ENCODE results near the gene ITCH.
"Not testable (repeated sequence)": the region's sequence is repeated elsewhere in the genome, so short reads cannot be mapped to it uniquely, and the experiment has no call there.

The ITCH gene

DNA sequence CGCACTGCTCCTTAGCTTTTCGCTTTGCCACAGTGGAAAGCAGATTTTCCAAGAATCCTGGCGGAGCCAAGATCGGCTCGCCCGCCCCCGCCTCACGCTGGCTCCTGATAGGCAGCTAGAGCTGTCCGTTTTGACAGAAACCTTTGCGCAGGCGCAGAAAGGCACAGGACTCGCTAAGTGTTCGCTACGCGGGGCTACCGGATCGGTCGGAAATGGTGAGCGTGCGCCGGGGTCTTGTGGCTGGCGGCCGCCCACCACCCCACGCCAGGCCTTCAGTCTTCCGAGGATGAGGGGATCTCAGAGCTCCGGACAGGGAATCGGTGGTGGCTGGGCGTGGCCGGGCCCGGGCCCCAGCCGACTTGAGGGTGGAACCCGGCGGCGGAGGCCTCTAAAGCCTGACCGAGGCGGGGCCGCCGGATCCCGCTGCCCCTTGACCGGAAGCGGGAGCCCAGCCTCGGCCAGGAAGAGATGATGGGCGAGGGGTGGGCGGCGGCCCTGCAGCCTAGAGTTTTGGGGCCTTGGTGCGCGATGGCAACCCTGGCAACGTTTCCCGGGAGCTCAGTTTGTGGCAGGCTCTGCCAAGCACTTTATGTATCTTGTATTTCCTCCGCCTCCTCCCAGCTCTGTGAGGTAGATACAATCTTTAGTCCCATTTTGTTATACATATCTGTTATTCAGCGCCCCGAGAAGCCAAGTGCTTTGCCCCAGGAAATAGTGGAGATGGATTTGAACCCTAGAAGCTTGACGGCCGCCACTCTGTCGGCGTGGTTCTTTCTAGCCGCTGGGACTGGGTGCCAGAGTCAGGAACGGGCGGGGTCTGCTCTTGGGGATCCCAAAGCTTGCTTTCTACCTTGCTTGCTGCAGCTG is 153.4 kb downstream of the ITCH start, which contains the start of gene DYNLRB1:
TSS of gene DYNLRB1 (plus strand) at position 176 of the 867 bp plus-strand sequence. CDS start at position 213, 37 bp downstream.
- Histone ChIP-seq H3K36me3 (ENCODE audit: insufficient read depth, low read length) (peaks cover 17% of the 10 kb centered on the region), H3K9me3 (replicated peaks; ENCODE audit: low read length) (no peaks in the 10 kb centered on the region), H3K9ac (ENCODE audit: low read depth, low read length) (peak within 1 kb of the TSS; percentile 92), H3K4me3 (ENCODE audit: low read length) (peak within 1 kb of the TSS; percentile 81), H3K4me1 (ENCODE audit: control insufficient read depth, insufficient read depth, low read length) (peaks cover 20% of the 10 kb centered on the region), H3K27me3 (ENCODE audit: control insufficient read depth, insufficient read depth, low read length) (no peaks in the 10 kb centered on the region), H3K4me2 (ENCODE audit: low read length) (peak within 1 kb of the TSS; percentile 94)

DNA sequence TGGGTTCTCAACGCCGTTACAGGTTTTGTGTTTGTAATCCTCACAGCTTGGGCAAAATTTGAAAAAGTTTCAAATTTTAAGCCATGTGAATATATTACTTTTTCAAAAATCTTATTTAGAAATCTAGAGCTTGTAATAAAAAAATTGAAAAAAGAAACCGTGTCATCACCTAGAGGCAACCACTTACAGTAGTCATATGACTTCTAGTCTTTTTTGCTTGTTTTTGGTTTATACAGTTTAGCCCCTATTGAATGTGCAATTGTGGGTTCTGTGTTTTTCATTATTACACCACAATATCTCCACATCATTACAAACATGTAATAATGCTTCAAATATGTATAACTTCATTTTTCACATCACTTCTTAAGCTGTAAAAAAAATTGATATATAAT is 154.0 kb downstream of the ITCH start:
- H3K9me3 ChIP-seq (replicated peaks; ENCODE audit: low read length), result no peaks in the 10 kb centered on the region
- peak overlapping the region; percentile 81 for H3K4me3 ChIP-seq (ENCODE audit: low read length)
- peaks cover 20% of the 10 kb centered on the region for H3K4me1 ChIP-seq (ENCODE audit: control insufficient read depth, insufficient read depth, low read length)
- peak overlapping the region; percentile 92 for H3K9ac ChIP-seq (ENCODE audit: low read depth, low read length)
- H3K4me2 ChIP-seq (ENCODE audit: low read length), result peak overlapping the region; percentile 94
- no peaks in the 10 kb centered on the region for H3K27me3 ChIP-seq (ENCODE audit: control insufficient read depth, insufficient read depth, low read length)
- peaks cover 17% of the 10 kb centered on the region for H3K36me3 ChIP-seq (ENCODE audit: insufficient read depth, low read length)

GRCh38 chr20:34518863-34519262 is 155.8 kb downstream of the ITCH start:
- not testable (repeated sequence) for H3K4me2 ChIP-seq (ENCODE audit: low read length); H3K9me3 ChIP-seq (replicated peaks; ENCODE audit: low read length); H3K4me3 ChIP-seq (ENCODE audit: low read length); H3K9ac ChIP-seq (ENCODE audit: low read depth, low read length); H3K27me3 ChIP-seq (ENCODE audit: control insufficient read depth, insufficient read depth, low read length)
- H3K4me1 ChIP-seq (ENCODE audit: control insufficient read depth, insufficient read depth, low read length), result peaks cover 34% of the 10 kb centered on the region
- peaks cover 10% of the 10 kb centered on the region for H3K36me3 ChIP-seq (ENCODE audit: insufficient read depth, low read length)

DNA sequence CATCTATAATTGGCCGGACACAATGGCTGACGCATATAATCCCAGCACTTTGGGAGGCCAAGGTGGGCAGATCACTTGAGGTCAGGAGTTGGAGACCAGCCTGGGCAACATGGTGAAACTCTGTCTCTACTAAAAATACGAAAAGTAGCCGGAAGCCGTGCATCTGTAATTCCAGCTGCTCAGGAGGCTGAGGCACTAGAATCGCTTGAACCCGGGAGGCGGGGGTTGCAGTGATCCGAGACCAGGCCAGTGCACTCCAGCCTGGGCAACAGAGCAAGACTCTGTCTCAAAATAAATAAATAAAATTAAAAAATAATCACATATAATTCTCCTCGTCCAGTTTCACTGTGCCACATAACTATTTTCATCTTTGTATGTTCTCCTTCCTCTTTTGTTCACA is 156.8 kb downstream of the ITCH start:
- not testable (repeated sequence) for H3K9me3 ChIP-seq (replicated peaks; ENCODE audit: low read length); H3K4me2 ChIP-seq (ENCODE audit: low read length); H3K27me3 ChIP-seq (ENCODE audit: control insufficient read depth, insufficient read depth, low read length); H3K9ac ChIP-seq (ENCODE audit: low read depth, low read length); H3K4me3 ChIP-seq (ENCODE audit: low read length)
- H3K4me1 ChIP-seq (ENCODE audit: control insufficient read depth, insufficient read depth, low read length), result peaks cover 38% of the 10 kb centered on the region
- peaks cover 10% of the 10 kb centered on the region for H3K36me3 ChIP-seq (ENCODE audit: insufficient read depth, low read length)

GRCh38 chr20:34522969-34523871 is 160.1 kb downstream of the ITCH start:
- Histone ChIP-seq H3K9ac (ENCODE audit: low read depth, low read length) (peak overlapping the region; percentile 59), H3K4me1 (ENCODE audit: control insufficient read depth, insufficient read depth, low read length) (peaks cover 43% of the 10 kb centered on the region), H3K4me3 (ENCODE audit: low read length) (no peak overlapping the region), H3K27me3 (ENCODE audit: control insufficient read depth, insufficient read depth, low read length) (no peaks in the 10 kb centered on the region), H3K4me2 (ENCODE audit: low read length) (peak overlapping the region; percentile 42), H3K36me3 (ENCODE audit: insufficient read depth, low read length) (peaks cover 24% of the 10 kb centered on the region), H3K9me3 (replicated peaks; ENCODE audit: low read length) (no peaks in the 10 kb centered on the region)

DNA sequence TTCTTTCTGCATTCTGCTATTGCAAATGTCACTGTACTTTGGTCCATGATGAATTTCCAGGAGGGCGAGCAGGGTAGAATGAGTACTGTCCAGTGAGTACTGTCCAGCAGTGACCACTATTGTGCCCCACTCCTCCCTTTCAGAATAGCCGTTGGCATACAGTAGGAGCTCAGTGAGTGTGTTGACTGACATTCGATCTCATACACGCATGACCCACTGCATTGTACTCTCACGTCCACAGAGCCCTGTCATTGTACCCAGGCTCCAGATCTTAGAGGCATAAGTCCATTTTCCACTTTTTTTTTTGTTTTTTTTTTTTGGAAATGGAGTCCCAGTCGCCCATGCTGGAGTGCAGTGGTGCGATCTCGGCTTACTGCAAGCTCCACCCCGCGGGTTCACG is 161.4 kb downstream of the ITCH start:
- peaks cover 34% of the 10 kb centered on the region for H3K36me3 ChIP-seq (ENCODE audit: insufficient read depth, low read length)

DNA sequence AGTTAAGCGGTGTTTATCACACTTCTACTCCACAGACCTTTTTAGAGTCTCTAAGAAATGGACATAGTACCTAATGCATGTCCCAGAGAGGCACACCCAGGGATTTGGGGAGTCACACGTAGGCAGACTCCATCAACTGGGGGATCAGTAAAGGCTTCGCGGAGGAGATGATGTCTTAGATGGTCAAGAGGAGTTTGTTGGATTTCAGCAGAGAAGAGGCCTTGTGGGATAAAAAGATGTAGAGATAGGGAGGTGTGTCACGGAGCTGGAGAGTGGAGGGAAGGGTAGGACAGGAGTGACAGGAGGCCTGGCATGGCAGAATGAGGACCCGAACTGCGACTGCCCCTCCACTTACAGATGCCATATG is 162.3 kb downstream of the ITCH start:
- H3K4me2 ChIP-seq (ENCODE audit: low read length), result peak overlapping the region; percentile 54
- H3K4me3 ChIP-seq (ENCODE audit: low read length), result no peak overlapping the region
- H3K9me3 ChIP-seq (replicated peaks; ENCODE audit: low read length), result no peaks in the 10 kb centered on the region
- H3K36me3 ChIP-seq (ENCODE audit: insufficient read depth, low read length), result peaks cover 42% of the 10 kb centered on the region
- H3K4me1 ChIP-seq (ENCODE audit: control insufficient read depth, insufficient read depth, low read length), result peaks cover 43% of the 10 kb centered on the region
- peak overlapping the region; percentile 61 for H3K9ac ChIP-seq (ENCODE audit: low read depth, low read length)
- H3K27me3 ChIP-seq (ENCODE audit: control insufficient read depth, insufficient read depth, low read length), result no peaks in the 10 kb centered on the region

More for the DNA sequence above, 161.4 kb downstream of the ITCH start:
- Histone ChIP-seq H3K4me2 (ENCODE audit: low read length) (no peak overlapping the region), H3K27me3 (ENCODE audit: control insufficient read depth, insufficient read depth, low read length) (no peaks in the 10 kb centered on the region), H3K4me1 (ENCODE audit: control insufficient read depth, insufficient read depth, low read length) (peaks cover 43% of the 10 kb centered on the region), H3K9me3 (replicated peaks; ENCODE audit: low read length) (no peaks in the 10 kb centered on the region), H3K4me3 (ENCODE audit: low read length) (no peak overlapping the region), H3K9ac (ENCODE audit: low read depth, low read length) (peak overlapping the region; percentile 59)

- H3K4me3 ChIP-seq (ENCODE audit: low read length), result no peak overlapping the region
- peak overlapping the region; percentile 60 for H3K4me2 ChIP-seq (ENCODE audit: low read length)
- no peaks in the 10 kb centered on the region for H3K9me3 ChIP-seq (replicated peaks; ENCODE audit: low read length)
- peaks cover 48% of the 10 kb centered on the region for H3K36me3 ChIP-seq (ENCODE audit: insufficient read depth, low read length)
- peak overlapping the region; percentile 61 for H3K9ac ChIP-seq (ENCODE audit: low read depth, low read length)
- no peaks in the 10 kb centered on the region for H3K27me3 ChIP-seq (ENCODE audit: control insufficient read depth, insufficient read depth, low read length)
- peaks cover 43% of the 10 kb centered on the region for H3K4me1 ChIP-seq (ENCODE audit: control insufficient read depth, insufficient read depth, low read length)
These were observed 162.8 kb downstream of the ITCH start for GRCh38 chr20:34525709-34526416.

- Histone ChIP-seq H3K9ac (ENCODE audit: low read depth, low read length) (peak overlapping the region; percentile 59), H3K9me3 (replicated peaks; ENCODE audit: low read length) (no peaks in the 10 kb centered on the region), H3K4me3 (ENCODE audit: low read length) (no peak overlapping the region), H3K36me3 (ENCODE audit: insufficient read depth, low read length) (peaks cover 51% of the 10 kb centered on the region), H3K4me1 (ENCODE audit: control insufficient read depth, insufficient read depth, low read length) (peaks cover 43% of the 10 kb centered on the region), H3K27me3 (ENCODE audit: control insufficient read depth, insufficient read depth, low read length) (no peaks in the 10 kb centered on the region), H3K4me2 (ENCODE audit: low read length) (peak overlapping the region; percentile 60)
These were observed 163.4 kb downstream of the ITCH start for GRCh38 chr20:34526466-34526865.

- H3K4me2 ChIP-seq (ENCODE audit: low read length), result peak overlapping the region; percentile 60
- no peaks in the 10 kb centered on the region for H3K27me3 ChIP-seq (ENCODE audit: control insufficient read depth, insufficient read depth, low read length)
- H3K4me1 ChIP-seq (ENCODE audit: control insufficient read depth, insufficient read depth, low read length), result peaks cover 43% of the 10 kb centered on the region
- H3K9me3 ChIP-seq (replicated peaks; ENCODE audit: low read length), result no peaks in the 10 kb centered on the region
- no peak overlapping the region for H3K4me3 ChIP-seq (ENCODE audit: low read length)
- H3K9ac ChIP-seq (ENCODE audit: low read depth, low read length), result peak overlapping the region; percentile 59
- H3K36me3 ChIP-seq (ENCODE audit: insufficient read depth, low read length), result peaks cover 52% of the 10 kb centered on the region
These were observed 163.9 kb downstream of the ITCH start for GRCh38 chr20:34527016-34527415.

- H3K4me3 ChIP-seq (ENCODE audit: low read length), result no peak overlapping the region
- no peaks in the 10 kb centered on the region for H3K27me3 ChIP-seq (ENCODE audit: control insufficient read depth, insufficient read depth, low read length)
- no peak overlapping the region for H3K9ac ChIP-seq (ENCODE audit: low read depth, low read length)
- H3K4me2 ChIP-seq (ENCODE audit: low read length), result no peak overlapping the region
- no peaks in the 10 kb centered on the region for H3K9me3 ChIP-seq (replicated peaks; ENCODE audit: low read length)
- H3K36me3 ChIP-seq (ENCODE audit: insufficient read depth, low read length), result peaks cover 60% of the 10 kb centered on the region
- H3K4me1 ChIP-seq (ENCODE audit: control insufficient read depth, insufficient read depth, low read length), result peaks cover 28% of the 10 kb centered on the region
These were observed 165.8 kb downstream of the ITCH start for GRCh38 chr20:34528921-34529297.
